ENCODE measurements around the gene MSI2. TPM values are rescaled to one million over a fixed set of nuclear protein-coding genes. Genes with fewer than 3 reads are reported as not detected.

The MSI2 gene
- total RNA-seq, 4 donors from 2014 or later: 15.9 to 22.9 (median 17.0) TPM

- Histone ChIP-seq H3K4me3 (no peak overlapping the region), H3K27ac (no peak overlapping the region), H3K9me3 (no peaks in the 10 kb centered on the region), H3K4me1 (peaks cover 5 to 40% (median 8%) of the 10 kb centered on the region in 3 donors), H3K36me3 (no peaks in the 10 kb centered on the region), H3K27me3 (no peaks in the 10 kb centered on the region)
- no peak for DNase-seq
- WGBS, 2 donors: 30 to 46% methylated on average over 4 of the region's 4 CpGs
- intact Hi-C loops (cut with DNase I): no loop called here
- no peak for TF ChIP-seq CTCF (IDR thresholded peaks at IDR 0.05)
- TF ChIP-seq POLR2A (IDR thresholded peaks at IDR 0.05): no peak
These were observed 234.0 kb downstream of the MSI2 start for GRCh38 chr17:57490111-57490845.

GRCh38 chr17:57490890-57491289 lies 234.6 kb downstream of the MSI2 start:
- no peaks in the 10 kb centered on the region for H3K36me3 ChIP-seq
- no peaks in the 10 kb centered on the region for H3K27me3 ChIP-seq
- intact Hi-C loops (cut with DNase I): no loop called here
- no peak overlapping the region for H3K27ac ChIP-seq
- H3K9me3 ChIP-seq: no peaks in the 10 kb centered on the region
- WGBS, 2 donors: 44 to 61% methylated on average over 7 to 10 of the region's 12 CpGs
- DNase-seq: no peak
- H3K4me3 ChIP-seq: no peak overlapping the region
- no peak for TF ChIP-seq CTCF (IDR thresholded peaks at IDR 0.05)
- no peak for TF ChIP-seq POLR2A (IDR thresholded peaks at IDR 0.05)
- peaks cover 5 to 37% (median 8%) of the 10 kb centered on the region in 3 donors for H3K4me1 ChIP-seq

GRCh38 chr17:57493171-57493570 lies 236.8 kb downstream of the MSI2 start:
- H3K27ac ChIP-seq: no peak overlapping the region
- no peak overlapping the region for H3K4me3 ChIP-seq
- intact Hi-C loops (cut with DNase I): no loop called here
- no peak for DNase-seq
- no peaks in the 10 kb centered on the region for H3K9me3 ChIP-seq
- no peaks in the 10 kb centered on the region for H3K36me3 ChIP-seq
- TF ChIP-seq CTCF (IDR thresholded peaks at IDR 0.05) (no peak), POLR2A (IDR thresholded peaks at IDR 0.05) (no peak)
- H3K4me1 ChIP-seq: peaks cover 0 to 23% (median 0%) of the 10 kb centered on the region in 3 donors
- WGBS, 2 donors: 86 to 89% methylated on average over 5 of the region's 5 CpGs
- H3K27me3 ChIP-seq: no peaks in the 10 kb centered on the region

- Histone ChIP-seq H3K36me3 (no peaks in the 10 kb centered on the region), H3K4me1 (peaks cover 0 to 23% (median 0%) of the 10 kb centered on the region in 3 donors), H3K4me3 (no peak overlapping the region), H3K27ac (no peak overlapping the region), H3K9me3 (no peaks in the 10 kb centered on the region), H3K27me3 (no peaks in the 10 kb centered on the region)
- intact Hi-C loops (cut with DNase I): no loop called here
- TF ChIP-seq CTCF (IDR thresholded peaks at IDR 0.05) (no peak), POLR2A (IDR thresholded peaks at IDR 0.05) (no peak)
- no peak for DNase-seq
- 93% methylated on average over 6 of the region's 6 CpGs for WGBS, 2 donors
These were observed 237.3 kb downstream of the MSI2 start for GRCh38 chr17:57493625-57494024.

GRCh38 chr17:57494443-57494842 lies 238.1 kb downstream of the MSI2 start:
- DNase-seq: no peak
- WGBS, 2 donors: 87 to 90% methylated on average over 5 of the region's 5 CpGs

More at GRCh38 chr17:57494443-57494842, 238.1 kb downstream of the MSI2 start:
- TF ChIP-seq CTCF (IDR thresholded peaks at IDR 0.05): no peak
- no peak for TF ChIP-seq POLR2A (IDR thresholded peaks at IDR 0.05)
- Histone ChIP-seq H3K36me3 (no peaks in the 10 kb centered on the region), H3K27me3 (no peaks in the 10 kb centered on the region), H3K4me1 (peaks cover 0 to 18% (median 0%) of the 10 kb centered on the region in 3 donors), H3K27ac (no peak overlapping the region), H3K4me3 (no peak overlapping the region), H3K9me3 (no peaks in the 10 kb centered on the region)
- intact Hi-C loops (cut with DNase I): no loop called here
